IgD-negative memory B cell (primary cell): ENCODE data around the gene MEA1. TPM values are rescaled to one million over a fixed set of nuclear protein-coding genes. Genes with fewer than 3 reads are reported as not detected.
A peak's percentile ranks its signal among the peaks of the same experiment; 100 is the strongest.

Experiments
- H3K27ac Mint-ChIP-seq, 3 donors: one replicate each; pipeline ENCODE4 v1.8.0; 2020 to 2022; ENCODE audit warnings: mild to moderate bottlenecking in 3 of 3, mixed read lengths in 3 of 3, moderate library complexity in 1 of 3
- H3K27me3 Mint-ChIP-seq: one replicate; pipeline ENCODE4 v1.8.0; 2021; ENCODE audit warnings: mixed read lengths
- H3K36me3 Mint-ChIP-seq: one replicate; pipeline ENCODE4 v1.8.0; 2020; ENCODE audit warnings: mild to moderate bottlenecking, mixed read lengths
- H3K4me1 Mint-ChIP-seq, 3 donors: one replicate each; pipeline ENCODE4 v1.8.0; 2020 to 2022; ENCODE audit warnings: mixed read lengths in 3 of 3, mild to moderate bottlenecking in 1 of 3
- H3K4me3 Mint-ChIP-seq, 4 donors: one replicate each; pipeline ENCODE4 v1.8.0; 2020 to 2022; ENCODE audit warnings: mild to moderate bottlenecking in 4 of 4, mixed read lengths in 4 of 4, moderate library complexity in 3 of 4
- H3K9me3 Mint-ChIP-seq, 3 donors: one replicate each; pipeline ENCODE4 v1.8.0; 2020 to 2021; ENCODE audit warnings: mixed read lengths in 3 of 3, mild to moderate bottlenecking in 1 of 3
- polyA plus RNA-seq: library from polyadenylated mRNA; unstranded; fragments of 300-500 nt; fragmentation: Illumina TruSeq; gene quantifications from one replicate; pipeline ENCODE4 v1.2.3, GENCODE V29; 2021

The MEA1 gene
- polyA plus RNA-seq, 1 donor from 2014 or later, result 76.3 TPM

DNA sequence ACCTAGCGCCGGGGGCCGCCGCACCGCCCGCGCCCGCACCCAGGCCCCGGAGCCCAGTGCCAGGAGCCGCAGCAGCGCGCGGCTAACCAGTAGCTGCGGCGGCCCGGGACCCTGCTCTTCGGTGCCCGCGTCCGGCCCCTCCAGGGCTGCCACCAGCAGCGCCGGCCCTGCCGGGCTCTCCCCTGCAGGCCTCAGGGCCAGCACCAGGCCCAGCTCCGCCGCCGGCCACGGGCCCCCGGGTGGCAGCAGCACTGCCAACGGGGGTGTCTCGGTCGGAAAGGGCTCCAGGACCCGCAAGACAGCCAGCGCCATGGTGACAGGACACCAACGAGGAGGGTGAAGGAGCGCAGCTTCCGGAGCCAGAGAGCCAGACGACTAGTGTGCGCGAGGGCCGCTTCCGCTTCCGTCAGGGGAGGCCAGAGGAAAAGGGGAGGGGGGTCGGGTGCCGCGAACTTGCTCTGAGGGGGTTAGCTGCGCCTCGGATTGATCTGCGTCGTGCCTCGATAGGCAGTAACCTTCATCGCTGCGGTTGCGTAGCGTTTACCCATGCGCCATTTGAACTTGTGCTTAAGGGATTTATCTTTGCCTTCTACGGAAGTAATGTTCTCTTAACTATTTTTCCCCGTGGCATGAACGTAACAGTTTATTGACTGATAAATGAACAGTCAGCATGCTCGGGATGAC lies 34.8 kb downstream of the MEA1 start, which contains the start of gene PEX6:
TSS of gene PEX6 (minus strand) at position 343 of the 684 bp plus-strand sequence. CDS start at position 312, 31 bp downstream.
- peaks cover 26 to 30% (median 26%) of the 10 kb centered on the region in 3 donors for H3K4me1 Mint-ChIP-seq
- H3K9me3 Mint-ChIP-seq, result no peaks in the 10 kb centered on the region

DNA sequence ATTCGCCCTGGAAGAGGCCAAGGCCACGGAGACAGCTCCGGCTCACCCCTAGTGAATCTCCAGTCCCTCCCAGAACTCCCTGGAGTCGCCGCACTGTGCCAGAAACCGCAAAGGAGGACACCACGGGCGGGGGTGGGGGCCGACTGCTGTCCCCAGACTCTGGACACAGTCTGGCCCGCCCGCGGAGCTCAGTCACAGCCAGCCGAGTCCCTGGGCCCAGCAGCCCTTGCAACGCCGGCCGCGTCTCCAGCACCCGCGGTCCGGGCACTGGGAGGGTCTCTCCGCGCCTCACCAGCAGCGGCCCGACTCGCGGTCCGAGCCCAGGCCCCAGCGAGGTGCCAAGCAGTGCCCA lies 35.3 kb downstream of the MEA1 start:
- H3K4me3 Mint-ChIP-seq, result peak overlapping the region; percentile 77 to 95 (median 86)
- H3K9me3 Mint-ChIP-seq, result no peaks in the 10 kb centered on the region
- no peaks in the 10 kb centered on the region for H3K27me3 Mint-ChIP-seq
- H3K27ac Mint-ChIP-seq, result peak overlapping the region in 2 of 3 donors; percentile 56 to 95
- peaks cover 22 to 26% (median 23%) of the 10 kb centered on the region in 3 donors for H3K4me1 Mint-ChIP-seq
- H3K36me3 Mint-ChIP-seq, result no peaks in the 10 kb centered on the region

More for the DNA sequence above, 34.8 kb downstream of the MEA1 start, which contains the start of gene PEX6:
- Mint-ChIP-seq H3K36me3 (no peaks in the 10 kb centered on the region), H3K27me3 (no peaks in the 10 kb centered on the region), H3K27ac (peak within 1 kb of the TSS; percentile 84 to 97 (median 94)), H3K4me3 (peak within 1 kb of the TSS; percentile 94 to 99 (median 98))

DNA sequence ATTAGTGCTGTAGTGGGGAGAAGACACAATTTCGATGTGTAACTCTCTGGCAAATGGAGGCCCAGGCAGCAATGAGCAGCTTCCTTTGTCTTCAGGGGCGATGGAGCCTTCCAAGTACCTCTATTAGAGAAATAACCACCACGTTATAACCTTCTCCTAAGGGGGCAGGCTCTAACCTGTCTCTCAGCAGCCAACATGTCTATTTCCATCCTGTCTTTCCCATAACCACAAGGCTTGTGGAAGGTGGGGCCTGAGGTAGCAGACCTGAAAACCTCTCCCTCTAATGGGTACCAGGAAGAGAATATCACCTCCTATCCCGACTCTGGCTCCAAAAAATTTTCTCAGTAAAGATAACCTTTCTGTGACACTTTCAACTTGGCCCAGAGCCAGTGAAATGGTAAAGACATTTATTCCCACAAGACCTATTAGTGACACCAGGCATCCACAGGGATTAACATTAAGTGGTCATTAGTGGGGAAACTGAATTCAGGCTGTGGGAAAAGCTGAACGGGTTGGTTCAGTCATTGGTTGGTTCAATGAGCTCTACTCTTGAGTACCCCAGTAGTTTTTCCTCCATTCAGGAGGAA lies 38.7 kb downstream of the MEA1 start:
- H3K4me1 Mint-ChIP-seq, result peaks cover 17 to 25% (median 19%) of the 10 kb centered on the region in 3 donors
- no peak overlapping the region for H3K27ac Mint-ChIP-seq
- H3K27me3 Mint-ChIP-seq, result no peaks in the 10 kb centered on the region
- H3K9me3 Mint-ChIP-seq, result no peaks in the 10 kb centered on the region
- H3K4me3 Mint-ChIP-seq, result no peak overlapping the region
- no peaks in the 10 kb centered on the region for H3K36me3 Mint-ChIP-seq

DNA sequence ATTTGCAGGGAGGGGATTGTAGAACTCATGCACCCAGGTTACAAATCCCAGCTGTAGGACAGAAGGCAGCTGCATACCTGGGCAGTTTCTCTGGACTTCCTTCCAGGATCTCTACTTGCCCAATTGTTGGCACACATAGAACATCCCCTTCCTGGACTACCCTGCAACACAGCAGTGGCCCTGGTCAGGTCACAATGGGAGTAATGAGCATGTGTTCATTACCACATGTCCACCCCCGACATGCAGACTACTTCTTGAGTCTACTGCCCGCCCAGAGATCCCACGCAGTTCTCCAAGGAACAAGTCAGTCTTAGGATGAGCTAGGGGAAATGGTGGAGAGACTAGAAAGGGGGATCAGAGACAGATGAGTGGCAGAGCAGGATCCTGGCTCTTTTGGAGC lies 39.8 kb downstream of the MEA1 start:
- H3K27me3 Mint-ChIP-seq, result no peaks in the 10 kb centered on the region
- H3K36me3 Mint-ChIP-seq, result no peaks in the 10 kb centered on the region
- peak overlapping the region in 2 of 4 donors; percentile 11 to 60 for H3K4me3 Mint-ChIP-seq
- no peaks in the 10 kb centered on the region for H3K9me3 Mint-ChIP-seq
- no peak overlapping the region for H3K27ac Mint-ChIP-seq
- peaks cover 8 to 17% (median 10%) of the 10 kb centered on the region in 3 donors for H3K4me1 Mint-ChIP-seq

DNA sequence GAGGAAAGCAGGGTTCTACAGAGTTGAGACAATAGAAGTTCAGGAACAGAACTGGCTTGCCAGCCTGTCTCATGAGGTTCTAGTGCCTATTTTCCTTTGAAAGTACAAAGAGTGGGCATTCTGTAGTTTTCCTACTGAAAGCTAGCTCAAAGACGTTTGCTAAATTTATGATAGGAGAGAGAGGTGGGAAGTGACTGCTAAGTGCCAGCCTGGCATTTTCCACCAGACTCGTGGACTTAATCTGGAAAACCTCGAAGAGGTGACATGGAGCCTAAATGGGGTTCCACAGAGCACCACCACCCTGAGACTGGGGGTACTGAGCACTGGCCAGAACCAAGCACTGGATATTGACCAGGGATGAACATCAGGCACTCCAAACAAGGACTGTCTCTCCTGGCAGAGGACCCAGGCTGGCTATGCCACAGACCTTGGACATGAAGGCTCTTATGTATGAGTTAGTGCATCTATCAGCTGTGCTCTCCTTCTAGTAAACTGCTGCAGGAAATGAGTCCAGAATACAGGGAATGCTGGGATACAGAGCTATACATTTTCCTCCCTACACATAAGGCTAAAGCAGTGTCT lies 41.9 kb downstream of the MEA1 start:
- H3K36me3 Mint-ChIP-seq, result no peaks in the 10 kb centered on the region
- H3K9me3 Mint-ChIP-seq, result no peaks in the 10 kb centered on the region
- H3K27me3 Mint-ChIP-seq, result no peaks in the 10 kb centered on the region
- H3K4me3 Mint-ChIP-seq, result no peak overlapping the region
- peaks cover 2 to 9% (median 3%) of the 10 kb centered on the region in 3 donors for H3K4me1 Mint-ChIP-seq
- no peak overlapping the region for H3K27ac Mint-ChIP-seq

DNA sequence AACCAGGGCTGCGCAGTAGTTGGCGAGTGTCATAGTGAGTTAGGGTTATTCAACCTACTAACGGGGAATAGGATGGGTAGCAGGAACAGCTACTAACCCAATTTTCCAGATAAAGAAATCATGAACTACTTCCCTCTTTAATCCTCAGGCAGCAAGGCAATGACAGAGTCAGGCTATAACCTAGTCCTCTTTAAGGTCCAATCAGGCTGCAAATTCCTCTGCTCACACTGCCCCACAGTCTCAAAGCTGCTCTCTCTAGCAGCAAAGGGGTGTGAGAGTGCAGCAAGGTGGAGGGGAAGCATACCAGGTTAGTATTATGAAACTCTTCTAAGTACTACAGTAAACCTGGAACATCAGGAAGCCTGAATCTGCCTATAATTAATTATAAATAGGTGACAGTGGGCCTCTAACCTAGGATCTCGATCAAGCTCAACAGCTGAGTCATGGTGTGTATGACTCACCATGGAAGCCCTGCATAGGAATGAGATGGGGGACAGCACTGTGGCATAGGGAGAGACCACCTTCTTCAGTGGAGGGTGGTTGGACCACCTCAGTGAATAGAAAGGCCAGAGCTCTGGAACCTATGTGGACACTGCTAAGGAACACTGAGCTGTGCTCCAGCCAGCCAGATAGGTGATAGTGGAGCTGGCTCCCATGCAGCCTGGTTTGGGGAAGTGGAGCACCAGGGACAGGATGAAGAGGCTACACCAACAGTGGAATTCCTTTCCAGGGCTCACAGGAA lies 42.7 kb downstream of the MEA1 start:
- H3K9me3 Mint-ChIP-seq, result no peaks in the 10 kb centered on the region
- H3K4me3 Mint-ChIP-seq, result no peak overlapping the region
- no peaks in the 10 kb centered on the region for H3K27me3 Mint-ChIP-seq
- H3K27ac Mint-ChIP-seq, result no peak overlapping the region
- H3K36me3 Mint-ChIP-seq, result peaks cover 4% of the 10 kb centered on the region
- peaks cover 0 to 6% (median 2%) of the 10 kb centered on the region in 3 donors for H3K4me1 Mint-ChIP-seq

DNA sequence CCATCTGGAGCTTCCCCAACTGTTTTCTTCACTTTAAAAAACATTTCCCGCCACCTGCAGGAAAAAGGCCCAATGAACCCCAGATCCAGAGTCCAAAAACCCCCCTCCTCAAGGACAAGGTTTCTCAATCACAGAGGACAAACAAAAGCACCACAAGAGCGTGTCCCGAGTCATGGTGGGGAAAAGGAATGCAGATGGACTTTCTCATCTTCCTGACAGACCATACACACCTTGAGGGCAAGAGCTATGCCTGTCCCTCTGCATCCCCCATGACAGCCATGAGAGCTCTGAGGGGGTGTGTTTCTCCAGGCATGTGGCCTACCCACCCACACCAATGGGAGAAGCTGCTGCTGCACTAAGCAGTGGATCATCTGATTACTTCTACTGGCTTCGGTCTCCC lies 43.8 kb downstream of the MEA1 start:
- H3K27me3 Mint-ChIP-seq, result no peaks in the 10 kb centered on the region
- H3K27ac Mint-ChIP-seq, result no peak overlapping the region
- no peak overlapping the region for H3K4me3 Mint-ChIP-seq
- H3K4me1 Mint-ChIP-seq, result peaks cover 0 to 2% (median 1%) of the 10 kb centered on the region in 3 donors
- H3K36me3 Mint-ChIP-seq, result peaks cover 4% of the 10 kb centered on the region
- H3K9me3 Mint-ChIP-seq, result no peaks in the 10 kb centered on the region

DNA sequence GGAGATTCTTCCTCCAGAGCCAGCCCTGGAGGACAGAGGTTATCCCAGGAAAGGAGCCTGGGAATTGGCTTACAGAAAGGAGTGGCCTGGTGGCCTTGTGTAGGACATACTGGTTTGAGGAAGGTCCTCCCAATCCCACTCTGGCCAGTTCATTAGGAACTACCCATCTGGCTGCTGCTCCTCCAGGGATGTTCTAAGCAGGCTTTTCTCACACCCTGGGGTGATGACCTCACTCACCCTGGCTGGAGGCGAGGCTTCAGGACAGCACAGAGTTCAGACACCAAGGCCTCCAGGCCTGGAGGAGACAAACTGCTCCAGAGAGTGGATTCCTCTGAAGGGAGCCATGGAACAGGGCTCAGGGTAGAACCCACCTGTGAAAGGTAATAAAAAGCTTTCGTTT lies 44.3 kb downstream of the MEA1 start:
- Mint-ChIP-seq H3K36me3 (peaks cover 4% of the 10 kb centered on the region), H3K27ac (no peak overlapping the region), H3K4me1 (peaks cover 0 to 2% (median 0%) of the 10 kb centered on the region in 3 donors), H3K9me3 (no peaks in the 10 kb centered on the region), H3K27me3 (no peaks in the 10 kb centered on the region), H3K4me3 (no peak overlapping the region)

DNA sequence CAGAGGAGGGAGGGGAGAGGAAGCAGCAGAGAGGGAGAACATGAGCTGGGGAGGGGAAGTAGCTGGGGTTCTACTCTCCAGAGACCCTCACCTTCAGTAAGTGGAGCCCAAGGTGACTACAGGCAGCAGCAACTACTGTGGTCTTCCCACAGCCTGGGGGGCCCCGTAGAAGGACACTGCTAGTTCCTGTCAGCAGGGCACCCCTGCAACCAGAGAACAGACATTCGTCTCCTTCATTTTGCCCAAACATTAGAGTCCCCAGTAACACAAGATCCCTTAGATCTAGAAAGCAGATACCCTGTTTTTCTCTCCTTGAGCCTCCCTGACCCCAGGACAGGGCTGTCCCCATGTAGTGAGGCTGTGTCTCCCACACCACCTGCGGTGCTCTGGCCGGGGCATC lies 45.0 kb downstream of the MEA1 start:
- no peak overlapping the region for H3K27ac Mint-ChIP-seq
- H3K4me3 Mint-ChIP-seq, result no peak overlapping the region
- H3K36me3 Mint-ChIP-seq, result peaks cover 4% of the 10 kb centered on the region
- H3K27me3 Mint-ChIP-seq, result no peaks in the 10 kb centered on the region
- peaks cover 0 to 2% (median 0%) of the 10 kb centered on the region in 3 donors for H3K4me1 Mint-ChIP-seq
- H3K9me3 Mint-ChIP-seq, result no peaks in the 10 kb centered on the region

DNA sequence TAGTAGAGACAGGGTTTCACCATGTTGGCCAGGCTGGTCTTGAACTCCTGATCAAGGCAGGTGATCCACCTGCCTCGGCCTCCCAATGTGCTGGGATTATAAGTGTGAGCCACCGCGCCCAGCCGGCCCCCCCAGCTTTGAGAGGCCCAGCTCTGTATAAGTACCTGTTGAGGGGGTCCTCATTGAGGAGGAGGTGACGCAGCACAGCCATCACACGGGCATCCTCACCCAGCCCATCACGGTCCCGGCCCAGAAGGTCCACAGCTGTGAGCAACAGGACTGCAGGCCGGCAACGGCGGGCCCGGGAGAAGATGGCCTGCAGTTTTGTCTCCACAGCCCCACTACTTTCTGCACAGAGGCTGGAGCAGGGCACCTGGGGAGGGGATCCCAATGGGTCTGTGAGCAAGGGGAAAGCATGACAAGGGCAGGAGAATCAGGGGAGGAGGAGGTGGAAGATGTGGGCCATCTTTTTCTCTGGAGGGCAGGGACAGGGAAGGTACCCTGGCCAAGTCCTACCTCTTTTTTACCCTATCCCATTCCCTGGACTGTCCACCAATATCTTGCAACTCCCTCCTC lies 45.5 kb downstream of the MEA1 start:
- Mint-ChIP-seq H3K27ac (no peak overlapping the region), H3K27me3 (no peaks in the 10 kb centered on the region), H3K9me3 (no peaks in the 10 kb centered on the region), H3K4me3 (no peak overlapping the region), H3K36me3 (peaks cover 4% of the 10 kb centered on the region), H3K4me1 (peaks cover 0 to 2% (median 0%) of the 10 kb centered on the region in 3 donors)

DNA sequence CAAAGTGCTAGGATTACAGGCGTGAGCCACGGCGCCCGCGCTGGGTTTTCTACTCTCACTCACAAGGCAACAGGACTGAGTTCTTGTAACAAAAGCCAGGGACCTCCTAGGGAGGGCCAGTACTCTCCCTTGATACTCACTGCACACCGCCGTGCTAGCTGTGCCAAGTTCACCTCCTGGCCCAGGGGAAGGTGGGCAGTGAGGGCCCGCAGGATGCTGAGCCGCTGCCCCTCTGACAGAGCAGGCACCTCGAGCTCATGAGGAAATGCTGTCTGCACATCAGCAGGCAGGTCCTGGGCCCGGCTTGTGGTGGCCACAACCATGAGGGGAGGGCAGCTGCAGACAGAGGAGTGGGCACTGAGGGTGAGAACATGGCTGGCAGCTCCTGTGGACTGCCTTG lies 46.5 kb downstream of the MEA1 start:
- H3K9me3 Mint-ChIP-seq, result no peaks in the 10 kb centered on the region
- H3K27me3 Mint-ChIP-seq, result no peaks in the 10 kb centered on the region
- H3K4me3 Mint-ChIP-seq, result no peak overlapping the region
- H3K36me3 Mint-ChIP-seq, result peaks cover 4% of the 10 kb centered on the region
- H3K4me1 Mint-ChIP-seq, result peaks cover 0 to 2% (median 0%) of the 10 kb centered on the region in 3 donors
- no peak overlapping the region for H3K27ac Mint-ChIP-seq

DNA sequence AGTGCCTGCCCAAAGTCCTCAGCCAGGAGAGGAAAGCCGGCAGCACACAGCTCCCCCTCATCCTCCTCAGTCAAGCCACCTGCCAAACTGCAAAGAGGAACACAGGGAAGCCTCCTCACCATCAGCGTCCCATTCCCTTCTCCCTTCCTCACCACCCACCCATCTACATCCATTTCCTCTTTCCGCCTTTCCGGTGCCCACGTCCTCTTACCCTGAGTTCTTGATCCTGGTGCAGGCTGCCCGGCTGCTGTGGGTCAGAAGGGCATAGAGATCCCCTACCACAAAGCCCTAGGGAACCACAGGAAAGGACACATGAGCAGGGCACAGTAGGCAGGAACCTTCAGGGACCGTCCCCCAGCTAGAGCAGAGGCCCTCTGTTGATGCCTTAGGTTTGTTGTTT lies 47.2 kb downstream of the MEA1 start:
- Mint-ChIP-seq H3K36me3 (peaks cover 4% of the 10 kb centered on the region), H3K9me3 (no peaks in the 10 kb centered on the region), H3K4me1 (peaks cover 0 to 4% (median 0%) of the 10 kb centered on the region in 3 donors), H3K27ac (no peak overlapping the region), H3K27me3 (no peaks in the 10 kb centered on the region), H3K4me3 (no peak overlapping the region)

DNA sequence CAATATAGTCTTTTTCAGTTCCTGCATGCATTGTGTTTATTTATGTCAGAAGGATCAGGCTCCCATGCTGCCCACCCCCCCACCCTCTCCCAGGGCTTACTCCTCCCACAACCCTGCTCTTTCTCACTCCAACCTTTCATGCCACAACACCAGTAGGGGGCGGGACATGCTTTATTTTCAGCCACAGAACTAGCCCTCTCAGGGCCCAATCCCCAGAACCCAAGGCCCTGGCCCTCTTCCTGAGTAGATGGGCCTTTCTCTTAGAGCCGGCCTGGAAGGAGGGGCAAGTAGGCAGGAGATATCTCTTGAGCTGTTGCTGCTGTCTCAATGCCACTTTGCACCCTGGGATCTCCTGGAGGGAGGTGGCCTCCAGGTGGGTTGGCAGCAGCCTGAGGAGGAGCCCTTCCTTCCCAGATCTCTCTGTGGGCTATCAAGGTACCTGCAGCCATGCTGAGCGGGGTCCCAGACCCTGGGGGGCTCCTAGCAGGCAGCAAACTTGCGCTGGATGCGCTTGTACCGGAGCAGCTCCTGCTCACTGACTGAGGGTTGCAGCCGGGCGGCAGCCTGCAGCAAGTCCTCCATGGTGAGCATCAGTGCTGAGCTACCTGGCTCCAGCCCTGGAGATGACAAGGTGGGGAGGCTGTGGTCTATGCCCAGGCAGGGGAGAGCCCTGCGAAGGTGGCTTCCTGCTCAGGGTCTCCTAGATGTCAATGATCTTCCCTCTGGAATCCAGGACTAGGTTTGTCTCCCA lies 49.7 kb downstream of the MEA1 start:
- Mint-ChIP-seq H3K9me3 (no peaks in the 10 kb centered on the region), H3K4me3 (no peak overlapping the region), H3K27ac (no peak overlapping the region), H3K27me3 (no peaks in the 10 kb centered on the region), H3K36me3 (peaks cover 4% of the 10 kb centered on the region), H3K4me1 (peaks cover 0 to 10% (median 3%) of the 10 kb centered on the region in 3 donors)

DNA sequence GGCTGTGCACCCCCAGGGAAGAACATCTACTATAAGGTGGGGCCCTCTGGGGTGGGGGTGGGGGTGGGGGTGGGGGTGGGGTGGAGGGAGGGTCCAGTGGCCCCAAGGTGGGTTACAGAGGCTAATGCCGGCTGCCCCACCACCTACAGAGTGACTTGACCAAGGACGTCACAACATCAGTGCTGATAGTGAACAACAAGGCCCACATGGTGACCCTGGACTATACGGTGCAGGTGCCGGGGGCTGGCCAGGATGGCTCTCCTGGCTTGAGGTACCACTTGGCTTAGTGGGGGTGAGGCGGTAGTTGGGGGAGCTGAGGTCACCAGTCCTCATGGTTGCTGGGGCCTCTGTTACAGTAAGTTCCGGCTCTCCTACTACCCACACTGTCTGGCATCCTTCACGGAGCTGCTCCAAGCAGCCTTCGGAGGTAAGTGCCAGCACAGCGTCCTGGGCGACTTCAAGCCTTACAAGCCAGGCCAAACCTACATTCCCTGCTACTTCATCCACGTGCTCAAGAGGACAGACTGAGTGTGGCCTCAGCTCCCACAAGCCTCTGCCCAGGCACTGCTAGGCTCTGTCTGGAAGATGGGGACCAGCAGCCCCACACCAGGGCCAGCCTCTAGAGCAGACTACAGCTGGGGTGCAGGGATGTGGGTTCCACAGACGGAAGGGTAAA lies 50.4 kb downstream of the MEA1 start:
- no peak overlapping the region for H3K4me3 Mint-ChIP-seq

More for the DNA sequence above, 50.4 kb downstream of the MEA1 start:
- H3K4me1 Mint-ChIP-seq, result peaks cover 0 to 10% (median 3%) of the 10 kb centered on the region in 3 donors
- no peaks in the 10 kb centered on the region for H3K9me3 Mint-ChIP-seq
- H3K36me3 Mint-ChIP-seq, result peaks cover 4% of the 10 kb centered on the region
- H3K27me3 Mint-ChIP-seq, result no peaks in the 10 kb centered on the region
- no peak overlapping the region for H3K27ac Mint-ChIP-seq
